Measurements from ENCODE around the gene ARL6IP5. TPM values are rescaled to one million over a fixed set of nuclear protein-coding genes. Genes with fewer than 3 reads are reported as not detected.
A peak's percentile ranks its signal among the peaks of the same experiment; 100 is the strongest.

Gene ARL6IP5
- total RNA-seq, 2 experiments from 2014 or later: 58.0 to 65.2 TPM

GRCh38 chr3:69081583-69082262 is 3.0 kb upstream of the ARL6IP5 start:
- TF ChIP-seq CTCF (IDR thresholded peaks at IDR 0.05): no peak
- intact Hi-C loops (cut with DNase I, micrococcal nuclease): loop anchor here in 1 of 2 experiments (10.0 kb wide), 1 partner anchor 1427 kb away; the partner anchor contains the start of gene SUCLG2
- H3K27me3 ChIP-seq (ENCODE audit: control insufficient read depth in 1 of 2, insufficient read depth in 2 of 2, low read length in 2 of 2): no peaks in the 10 kb centered on the region
- Mint-ChIP-seq H3K4me3 (peak overlapping the region; percentile 83), H3K27ac (peak overlapping the region; percentile 96), H3K36me3 (ENCODE audit: low read depth) (peaks cover 33% of the 10 kb centered on the region), H3K9me3 (no peaks in the 10 kb centered on the region), H3K4me1 (ENCODE audit: low read depth) (peaks cover 78% of the 10 kb centered on the region), H3K27me3 (no peaks in the 10 kb centered on the region)
- POLR2A ChIA-PET: interaction anchor here (0.9 to 8.6 kb wide), 4 partner anchors 12 to 31 kb away, joined by 3 to 94 read pairs (median 39); partner anchors contain the start of gene TMF1
- H3K27ac ChIP-seq (ENCODE audit: low read depth in 1 of 2, low read length in 2 of 2): peak overlapping the region; percentile 91
- ATAC-seq (ENCODE audit: poor library complexity) (no peak), DNase-seq (no peak)
- no peak overlapping the region for H3K4me3 ChIP-seq (ENCODE audit: low read length)
- no peaks in the 10 kb centered on the region for H3K36me3 ChIP-seq (ENCODE audit: insufficient read depth, low read length)
- H3K4me1 ChIP-seq (ENCODE audit: insufficient read depth, low read length): peaks cover 50% of the 10 kb centered on the region
- CTCF ChIA-PET: interaction anchor here (1.0 to 3.6 kb wide), 3 partner anchors 30 to 57 kb away, joined by 3 to 19 read pairs (median 7); partner anchors contain the start of gene TMF1
- H3K9me3 ChIP-seq (ENCODE audit: control insufficient read depth in 1 of 2, insufficient read depth in 1 of 2, low read length in 2 of 2): no peaks in the 10 kb centered on the region

- peaks cover 75% of the 10 kb centered on the region for H3K4me1 Mint-ChIP-seq (ENCODE audit: low read depth)
- intact Hi-C loops (cut with DNase I, micrococcal nuclease): loop anchor here in 1 of 2 experiments (10.0 kb wide), 1 partner anchor 1428 kb away; the partner anchor contains the start of gene SUCLG2
These were observed 2.4 kb upstream of the ARL6IP5 start for GRCh38 chr3:69082361-69082760.

More at GRCh38 chr3:69082361-69082760, 2.4 kb upstream of the ARL6IP5 start:
- Mint-ChIP-seq H3K36me3 (ENCODE audit: low read depth) (peaks cover 33% of the 10 kb centered on the region), H3K27ac (peak overlapping the region; percentile 96), H3K27me3 (no peaks in the 10 kb centered on the region), H3K4me3 (peak overlapping the region; percentile 91), H3K9me3 (no peaks in the 10 kb centered on the region)
- no peaks in the 10 kb centered on the region for H3K36me3 ChIP-seq (ENCODE audit: insufficient read depth, low read length)
- H3K27ac ChIP-seq (ENCODE audit: low read depth in 1 of 2, low read length in 2 of 2): peak overlapping the region; percentile 91
- no peak for ATAC-seq (ENCODE audit: poor library complexity)
- ChIA-PET CTCF (interaction anchor here (1.0 to 3.6 kb wide), 4 partner anchors 12 to 58 kb away, joined by 3 to 19 read pairs (median 6); partner anchors contain the start of gene TMF1), POLR2A (interaction anchor here (0.8 to 8.6 kb wide), 5 partner anchors 11 to 31 kb away, joined by 3 to 94 read pairs (median 5); partner anchors contain the start of gene TMF1)
- H3K9me3 ChIP-seq (ENCODE audit: control insufficient read depth in 1 of 2, insufficient read depth in 1 of 2, low read length in 2 of 2): no peaks in the 10 kb centered on the region
- TF ChIP-seq CTCF (IDR thresholded peaks at IDR 0.05): no peak
- H3K4me1 ChIP-seq (ENCODE audit: insufficient read depth, low read length): peaks cover 56% of the 10 kb centered on the region
- DNase-seq: no peak
- no peaks in the 10 kb centered on the region for H3K27me3 ChIP-seq (ENCODE audit: control insufficient read depth in 1 of 2, insufficient read depth in 2 of 2, low read length in 2 of 2)
- no peak overlapping the region for H3K4me3 ChIP-seq (ENCODE audit: low read length)
